Ovary (tissue), 3 donors: ENCODE data around the gene SLIT1.

Experiments
- CTCF ChIP-seq, 3 donors: fragments of 450-650 bp in 2 of 3; fragments of 200-600 bp in 1 of 3; IDR thresholded peaks; one replicate each; pipeline versions ENCODE4 v1.5.1 to v1.8.0; 2016 to 2022; ENCODE audit warnings: antibody characterized with exemption in 3 of 3, mild to moderate bottlenecking in 1 of 3
- EP300 ChIP-seq: sonication (generic); formaldehyde crosslinking; IDR thresholded peaks from one replicate; pipeline ENCODE4 v1.6.1; 2017; ENCODE audit warnings: antibody characterized with exemption
- POLR2A ChIP-seq: fragments of 450-650 bp; IDR thresholded peaks from one replicate; pipeline ENCODE4 v1.6.1; 2017; ENCODE audit warnings: antibody characterized with exemption, mild to moderate bottlenecking, moderate library complexity
- donor health status: DM: no; HTN: no; CAD: no.

GRCh38 chr10:97124211-97124610, 61.5 kb downstream of the SLIT1 start:
- TF ChIP-seq POLR2A (no peak), CTCF (IDR thresholded peaks at IDR 0.05) (no peak), EP300 (no peak)
